Limb (tissue), 2 donors: ENCODE measurements around the gene TCF19.

Experiments used
- DNase-seq, 2 donors: peaks; one replicate each; pipeline ENCODE4 v3.0.0-alpha.2; 2016; ENCODE audit errors: extremely low spot score in 2 of 2

Gene TCF19

DNA sequence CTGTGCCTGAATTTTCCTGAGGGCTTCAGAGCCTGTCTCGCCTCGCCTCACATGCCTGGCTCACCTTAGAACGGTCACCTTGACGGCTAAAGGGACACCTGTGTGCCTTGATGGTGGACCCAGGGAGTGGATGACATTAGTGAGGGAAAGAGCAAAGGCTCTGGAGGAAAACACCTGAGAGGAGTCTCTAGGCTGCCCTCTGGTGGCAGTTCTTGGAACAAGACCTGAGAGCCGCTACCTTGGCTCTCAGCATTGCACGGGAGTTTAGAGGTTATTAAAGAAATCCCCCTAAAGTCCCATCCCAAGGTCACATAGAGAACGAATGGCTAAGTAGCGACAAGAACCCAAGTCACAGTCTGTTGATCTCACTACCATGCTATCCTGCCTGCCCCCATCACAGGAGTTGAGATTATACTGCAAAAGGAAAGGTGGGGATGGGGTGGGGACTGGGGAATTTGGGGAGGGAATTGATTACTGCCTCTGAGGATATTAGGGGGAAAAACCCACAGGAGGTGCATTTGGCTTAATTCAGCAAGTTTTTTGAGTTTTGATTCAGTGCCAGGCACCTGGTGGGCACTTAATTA, 30.2 kb upstream of the TCF19 start:
- peak in 1 of 2 donors; percentile 69 for DNase-seq

DNA sequence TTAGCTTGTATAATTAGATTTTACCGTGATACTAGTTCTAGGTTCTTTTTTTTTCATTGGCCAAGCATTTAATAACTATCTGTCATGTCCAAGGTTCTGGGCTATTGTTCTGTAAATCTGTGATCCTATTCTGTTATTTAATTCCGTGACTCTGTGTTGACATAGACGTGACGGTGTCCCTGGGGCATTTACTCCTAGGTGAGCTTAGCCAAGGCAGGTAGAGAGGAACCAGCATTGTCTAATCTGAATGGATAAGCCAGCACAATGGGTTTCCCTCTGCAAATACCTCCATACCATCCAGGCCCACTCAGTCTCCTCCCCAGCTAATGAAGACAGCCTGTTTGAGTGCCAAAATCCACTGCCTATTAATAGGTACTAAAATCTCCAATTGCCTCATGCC, 29.3 kb upstream of the TCF19 start:
- DNase-seq, result no peak

DNA sequence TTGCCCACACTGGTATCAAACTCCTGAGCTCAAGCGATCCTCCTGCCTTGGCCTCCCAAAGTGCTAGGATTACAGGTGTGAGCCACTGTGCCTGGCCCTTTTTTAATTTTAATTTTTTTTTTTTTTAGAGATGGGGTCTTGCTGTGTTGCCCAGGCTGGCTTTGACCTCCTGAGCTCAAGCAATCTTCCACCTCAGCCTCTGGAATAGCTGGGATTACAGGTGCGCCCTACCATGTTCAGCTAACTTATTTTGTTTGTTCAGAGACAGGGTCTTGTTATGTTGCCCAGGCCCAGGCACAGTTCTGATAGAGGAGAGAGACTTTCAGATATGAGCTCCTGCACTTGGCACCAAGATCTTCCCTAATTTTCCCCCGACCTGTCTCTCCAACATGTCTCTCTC, 27.6 kb upstream of the TCF19 start:
- no peak for DNase-seq

DNA sequence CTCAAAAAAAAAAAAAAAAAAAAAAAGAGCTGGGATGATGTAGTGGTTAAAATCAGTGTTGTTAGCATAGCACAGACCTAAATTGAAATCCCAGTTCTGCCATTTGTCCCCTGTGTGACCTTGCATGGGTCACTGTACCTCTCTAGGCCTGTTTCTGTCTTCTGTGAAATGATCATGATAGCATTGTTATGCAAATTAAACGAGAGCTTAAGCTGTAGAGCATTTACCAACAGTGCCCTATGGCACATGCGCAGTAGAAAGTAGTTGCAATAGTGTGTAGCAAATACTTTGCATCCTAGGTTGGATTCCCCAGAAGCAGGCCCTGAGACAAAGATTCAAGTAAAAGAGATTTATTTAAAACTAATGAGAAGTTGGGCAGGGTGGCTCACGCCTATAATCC, 26.8 kb upstream of the TCF19 start:
- DNase-seq, result no peak

DNA sequence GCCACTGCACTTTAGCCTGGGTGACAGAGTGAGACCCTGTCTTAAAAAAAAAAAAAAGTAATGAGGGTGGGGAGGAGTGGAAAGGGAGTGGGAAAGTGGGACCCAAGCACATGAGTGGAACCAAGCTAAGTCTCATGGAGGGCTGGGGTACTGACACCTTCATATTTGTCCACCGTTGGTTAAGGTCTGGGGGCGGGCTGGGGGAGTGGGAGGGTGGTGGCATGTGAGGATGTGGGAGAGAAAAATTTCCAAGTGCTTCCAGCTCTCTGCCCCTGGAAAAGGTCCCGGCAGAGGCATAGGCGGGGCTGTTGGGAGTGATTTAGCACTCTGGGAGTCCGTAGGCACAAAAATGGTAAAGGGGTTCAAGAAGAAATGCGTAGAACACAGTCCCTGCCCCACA, 25.6 kb upstream of the TCF19 start:
- DNase-seq, result no peak

DNA sequence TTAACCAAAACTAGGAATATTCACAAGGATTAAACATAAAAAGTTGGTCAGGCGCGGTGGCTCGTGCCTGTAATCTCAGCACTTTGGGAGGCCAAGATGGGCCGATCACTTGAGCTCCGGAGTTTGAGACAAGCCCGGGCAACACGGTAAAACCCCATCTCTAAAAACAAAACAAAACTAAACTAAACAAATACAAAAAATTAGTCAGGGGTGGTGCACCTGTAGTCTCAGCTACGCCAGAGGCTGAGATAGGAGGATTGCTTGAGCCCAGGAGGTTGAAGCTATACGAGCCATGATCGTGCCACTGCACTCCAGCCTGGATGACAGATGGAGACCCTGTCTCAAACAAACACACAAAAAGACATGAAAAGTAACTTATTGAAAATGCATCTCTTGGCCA, 22.7 kb upstream of the TCF19 start:
- no peak for DNase-seq

DNA sequence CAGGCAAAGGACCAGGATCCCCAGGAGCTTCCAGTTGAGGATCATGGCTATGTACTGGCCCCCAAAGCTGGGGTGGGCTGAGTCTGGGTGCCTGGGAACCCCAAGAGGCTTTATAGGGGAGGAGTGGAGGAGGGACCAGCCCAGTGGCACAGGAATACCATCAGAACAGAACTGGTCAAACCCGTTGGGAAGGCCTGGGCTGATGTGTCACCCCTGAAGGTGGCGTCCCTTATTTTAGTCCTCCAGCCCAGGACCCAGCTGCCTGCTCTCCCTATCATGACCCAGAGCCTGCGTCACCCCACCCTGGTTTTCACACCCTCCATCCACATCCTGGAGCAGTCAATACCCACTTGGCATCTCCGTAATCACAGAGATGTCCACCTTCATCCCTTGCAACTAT, 19.4 kb upstream of the TCF19 start, which contains the start of gene PSORS1C2:
TSS of gene PSORS1C2 (minus strand) at position 85 of the 400 bp plus-strand sequence. CDS start at position 45, 40 bp downstream.
- no peak for DNase-seq

DNA sequence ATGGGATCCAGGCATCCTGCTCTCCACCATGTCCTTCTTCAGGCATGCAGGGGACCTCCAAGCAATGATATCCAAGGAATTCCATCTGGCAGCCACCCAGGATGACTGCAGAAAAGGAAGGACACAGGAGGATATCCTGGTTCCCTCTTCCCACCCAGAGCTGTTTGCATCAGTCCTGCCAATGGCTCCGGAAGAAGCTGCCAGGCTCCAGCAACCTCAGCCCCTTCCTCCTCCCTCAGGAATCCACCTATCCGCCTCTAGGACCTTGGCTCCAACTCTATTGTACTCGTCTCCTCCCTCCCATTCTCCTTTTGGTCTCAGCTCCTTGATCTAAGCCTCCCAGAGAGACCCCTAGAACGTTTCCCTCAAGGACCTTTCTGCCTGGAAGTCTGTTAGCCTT, 18.8 kb upstream of the TCF19 start:
- no peak for DNase-seq

DNA sequence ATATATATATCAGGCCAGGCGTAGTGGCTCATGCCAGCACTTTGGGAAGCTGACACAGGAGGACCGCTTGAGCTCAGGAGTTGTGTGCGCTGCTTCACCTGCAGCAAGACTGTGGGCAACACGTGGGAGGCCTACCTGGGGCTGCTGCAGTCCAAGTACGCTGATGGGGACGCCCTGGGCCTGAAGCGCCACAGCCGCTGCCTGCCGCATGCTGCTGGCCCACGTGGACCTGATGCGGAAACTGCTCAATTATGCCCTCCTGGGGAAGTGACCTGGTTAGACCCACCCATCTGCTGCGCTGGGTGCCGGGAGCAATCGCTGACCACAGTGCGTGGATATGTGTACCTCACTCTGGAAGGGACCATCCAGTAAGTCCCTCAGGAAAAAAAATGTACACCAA, 17.7 kb upstream of the TCF19 start:
- DNase-seq, result no peak

DNA sequence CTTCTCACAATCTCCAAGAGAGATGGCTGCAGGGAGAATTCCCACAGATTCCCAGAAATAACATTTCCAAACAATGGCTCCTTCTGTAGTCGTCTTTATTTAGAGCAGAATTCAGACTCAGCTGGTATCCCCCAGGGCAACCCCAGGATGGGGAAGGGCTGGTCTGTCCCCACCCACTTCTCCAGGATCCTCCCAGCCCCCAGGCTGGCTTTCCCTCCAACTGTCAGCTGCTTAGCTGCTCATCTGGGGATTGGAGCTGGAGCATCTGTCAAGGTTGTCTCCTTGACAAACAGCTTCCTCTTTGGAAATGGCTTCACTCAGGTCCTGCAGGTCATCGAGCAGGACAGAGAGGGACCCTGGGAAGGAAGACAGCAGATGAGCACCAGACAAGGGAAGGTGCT, 16.0 kb upstream of the TCF19 start:
- DNase-seq, result no peak

DNA sequence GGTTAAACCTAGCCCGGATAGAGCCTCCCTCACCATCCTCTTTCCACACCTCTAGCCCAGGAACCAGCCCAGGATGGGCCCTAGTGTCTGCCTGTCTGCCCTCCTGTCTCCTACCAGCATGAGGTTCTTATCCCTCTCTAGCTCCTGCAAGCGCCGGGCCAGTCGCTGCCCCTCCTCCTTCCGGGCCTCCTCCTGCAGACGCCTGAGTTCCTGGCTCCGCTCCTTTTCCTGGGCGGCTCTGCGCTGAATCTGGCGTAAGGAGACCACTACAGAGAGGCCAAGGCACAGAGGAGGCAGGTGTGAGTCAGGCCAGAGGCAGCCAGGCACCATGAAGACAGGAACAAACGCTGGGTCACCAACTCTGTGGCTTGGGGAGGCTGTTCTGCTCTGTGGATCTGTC, 15.2 kb upstream of the TCF19 start:
- DNase-seq, result no peak

DNA sequence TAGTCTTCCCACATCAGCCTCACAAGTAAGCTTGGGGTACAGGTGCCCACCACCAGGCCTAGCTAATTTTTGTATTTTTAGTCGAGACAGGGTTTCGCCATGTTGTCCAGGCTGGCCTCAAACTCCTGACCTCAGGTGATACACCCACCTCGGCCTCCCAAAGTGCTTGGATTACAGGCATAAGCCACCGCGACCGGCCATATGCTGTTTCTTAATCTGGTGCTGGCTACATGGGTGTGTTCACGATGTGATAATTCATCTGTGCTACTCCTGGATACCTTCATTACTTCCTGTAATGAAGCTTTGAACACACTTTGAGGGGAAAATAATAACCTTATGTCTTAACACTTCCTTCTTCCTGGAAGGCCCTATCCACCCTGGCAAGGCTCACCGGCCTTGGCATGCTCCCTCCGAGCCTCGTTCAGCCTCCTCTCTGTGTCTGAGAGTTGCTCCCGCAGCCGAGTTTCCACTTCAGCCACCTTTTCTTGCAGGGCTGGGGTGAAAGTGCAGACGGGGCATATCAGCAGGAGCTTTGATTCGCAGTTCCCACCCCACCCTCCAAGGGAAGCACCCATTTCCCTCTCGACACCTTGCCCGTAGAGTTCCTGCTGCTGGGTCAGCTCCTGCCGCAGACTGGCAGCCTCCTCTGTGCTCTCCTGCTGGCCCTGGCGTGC, 14.0 kb upstream of the TCF19 start:
- no peak for DNase-seq

DNA sequence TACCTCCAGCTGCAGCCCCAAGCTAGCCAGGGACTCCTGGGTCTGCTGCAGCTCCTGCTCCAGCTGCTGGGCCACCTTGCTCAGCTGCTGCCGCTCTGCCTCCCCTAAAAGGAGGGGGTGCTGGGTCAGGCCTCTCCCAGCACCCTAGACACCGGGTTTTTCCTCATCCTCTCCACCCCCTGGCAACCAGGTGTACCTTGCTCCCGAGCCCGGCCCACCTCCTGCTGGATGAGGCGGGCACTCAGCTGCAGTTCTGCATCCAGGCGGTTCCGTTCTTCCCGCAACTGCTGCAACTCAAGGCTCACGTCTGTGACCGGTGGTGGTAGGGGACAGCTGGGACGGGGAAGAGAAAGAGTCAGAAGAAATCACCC, 13.4 kb upstream of the TCF19 start:
- no peak for DNase-seq

DNA sequence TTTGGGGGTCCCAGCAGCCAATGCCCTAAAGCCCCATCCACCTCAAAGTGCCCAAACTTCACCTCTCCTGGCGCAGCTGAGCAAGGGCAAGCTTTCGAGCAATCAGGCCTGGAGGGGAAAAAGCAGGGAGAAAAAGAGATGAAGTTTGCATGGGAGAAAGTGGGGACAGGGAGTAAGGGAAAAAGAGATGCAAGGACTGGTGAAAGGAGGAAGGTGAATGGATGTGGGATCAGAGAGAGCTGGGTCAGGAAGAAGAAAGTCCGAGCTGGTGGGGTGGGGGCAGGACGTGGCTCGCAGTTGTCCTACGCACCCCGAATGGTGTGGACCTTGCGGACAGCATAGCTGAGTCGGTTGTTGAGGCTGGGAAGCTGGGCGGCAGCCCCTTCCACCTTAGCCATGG, 13.0 kb upstream of the TCF19 start:
- DNase-seq, result no peak

DNA sequence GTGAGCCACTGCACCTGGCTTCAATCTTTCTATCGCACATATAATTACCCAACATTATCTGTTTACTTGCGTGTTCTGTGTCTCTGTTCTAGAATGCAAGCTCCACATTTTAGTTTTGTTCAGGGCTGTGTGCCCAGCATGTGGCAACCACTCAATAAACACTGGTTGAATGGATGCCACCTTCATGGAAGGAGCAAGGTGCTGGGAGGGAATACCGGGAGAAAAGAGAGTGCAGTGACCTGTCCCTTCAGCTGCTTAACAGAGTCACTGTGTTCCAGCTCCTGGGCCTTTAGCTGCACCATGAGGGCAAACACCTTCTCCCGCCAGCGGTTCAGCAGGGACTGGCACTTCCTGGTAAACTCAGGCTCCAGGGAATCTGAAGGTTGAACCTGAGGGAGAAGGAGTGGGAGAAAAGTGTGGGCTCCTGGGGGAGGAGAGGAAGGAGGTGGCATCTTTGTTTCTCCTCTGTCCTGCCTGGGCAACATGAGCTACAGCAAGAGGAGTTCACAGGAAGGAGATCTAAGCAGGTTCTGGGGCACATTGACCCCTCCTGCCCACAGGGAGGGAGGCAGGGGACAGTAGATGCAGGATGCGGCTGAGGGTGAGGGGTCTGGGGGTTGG, 8.5 kb upstream of the TCF19 start:
- DNase-seq, result no peak

DNA sequence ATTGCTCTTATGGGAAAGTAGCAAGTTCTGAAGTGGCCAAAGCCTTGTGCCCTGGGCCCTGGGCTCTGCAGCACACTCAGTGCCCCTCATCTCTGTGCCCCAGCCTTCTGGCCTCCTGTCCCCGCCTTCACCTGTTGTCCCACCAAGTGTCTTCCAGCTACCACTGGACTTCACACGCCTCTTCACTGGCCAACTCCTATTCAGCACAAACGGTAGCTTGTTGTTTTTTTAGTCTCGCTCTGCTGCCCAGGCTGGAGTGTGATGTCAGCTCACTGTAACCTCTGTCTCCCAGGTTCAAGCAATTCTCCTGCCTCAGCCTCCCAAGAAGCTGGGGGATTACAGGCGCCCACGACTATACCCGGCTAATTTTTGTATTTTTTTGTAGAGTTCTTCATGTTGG, 5.6 kb upstream of the TCF19 start:
- no peak for DNase-seq

DNA sequence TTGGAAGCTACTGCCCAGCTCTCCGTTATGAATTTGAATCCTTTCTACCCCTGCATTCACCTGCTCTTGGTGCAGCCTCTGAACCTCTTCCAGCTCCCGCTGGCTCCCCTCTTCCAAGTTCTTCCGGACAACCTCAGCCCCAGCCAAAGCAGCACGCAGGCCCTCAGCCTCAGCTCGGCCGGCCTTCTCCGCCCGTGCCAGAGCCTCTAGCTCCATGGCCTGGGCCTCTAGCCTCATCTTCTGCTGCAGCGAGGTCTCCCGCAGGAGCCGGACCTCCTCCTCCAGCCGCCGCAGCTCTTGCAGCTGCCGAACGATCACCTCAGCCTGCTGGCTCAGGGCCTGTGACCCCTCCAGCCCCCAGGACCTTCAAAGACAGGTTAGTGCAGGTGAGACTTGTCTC, 4.0 kb upstream of the TCF19 start:
- no peak for DNase-seq

DNA sequence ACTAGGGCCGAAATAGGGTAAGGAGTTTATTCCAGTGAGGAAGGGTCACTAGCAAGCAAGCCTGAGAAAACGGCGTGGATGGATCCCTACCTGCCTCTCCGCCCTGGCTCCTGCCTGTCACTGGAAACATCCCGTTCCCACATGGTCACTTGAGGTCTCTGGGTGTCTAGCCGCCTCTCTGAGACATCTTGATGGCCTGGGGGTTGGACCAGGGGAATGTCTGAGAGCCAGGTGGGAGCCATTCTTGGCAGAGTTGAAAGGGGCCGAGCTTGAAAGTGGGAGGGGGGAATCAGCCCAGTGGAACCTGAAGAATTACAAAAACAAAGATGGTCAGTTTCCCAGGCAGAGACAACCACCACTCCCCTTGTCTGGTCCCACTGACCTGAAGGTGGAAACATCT, 1.7 kb upstream of the TCF19 start:
- DNase-seq, result no peak

DNA sequence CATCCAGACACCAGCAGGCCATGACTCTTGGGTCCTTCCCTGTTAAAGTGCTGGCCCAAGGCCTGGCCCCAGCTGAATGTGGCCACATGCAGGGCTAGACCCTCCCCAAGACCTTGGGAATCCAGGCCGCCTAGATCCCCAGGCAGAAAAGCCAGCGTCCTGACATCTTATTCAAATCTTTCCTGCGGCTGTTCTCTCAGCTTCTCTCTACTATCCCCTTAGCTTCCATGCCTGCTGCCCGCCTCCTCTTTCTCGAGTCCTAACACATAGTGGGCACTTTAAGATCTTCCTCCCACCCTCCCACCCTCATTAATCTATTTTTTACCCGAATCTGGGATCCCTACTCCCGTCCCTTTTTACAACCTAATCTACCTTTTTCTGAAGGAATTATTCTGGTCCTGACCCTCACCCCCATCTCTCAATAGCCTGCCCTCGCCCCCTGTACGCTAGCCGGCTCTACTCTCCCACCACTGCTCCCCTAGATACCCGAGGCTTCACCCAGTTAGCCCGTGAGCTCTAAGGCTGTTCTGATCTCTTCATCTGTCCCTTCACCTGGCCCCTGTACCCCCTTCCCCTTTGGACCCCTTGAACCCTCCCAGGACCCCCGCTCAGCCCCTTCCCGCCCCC, 763 bp upstream of the TCF19 start, which contains the start of gene CCHCR1:
TSS of gene CCHCR1 (minus strand) at position 290 of the 627 bp plus-strand sequence. CDS start at position 88, 202 bp downstream.
- no peak for DNase-seq

DNA sequence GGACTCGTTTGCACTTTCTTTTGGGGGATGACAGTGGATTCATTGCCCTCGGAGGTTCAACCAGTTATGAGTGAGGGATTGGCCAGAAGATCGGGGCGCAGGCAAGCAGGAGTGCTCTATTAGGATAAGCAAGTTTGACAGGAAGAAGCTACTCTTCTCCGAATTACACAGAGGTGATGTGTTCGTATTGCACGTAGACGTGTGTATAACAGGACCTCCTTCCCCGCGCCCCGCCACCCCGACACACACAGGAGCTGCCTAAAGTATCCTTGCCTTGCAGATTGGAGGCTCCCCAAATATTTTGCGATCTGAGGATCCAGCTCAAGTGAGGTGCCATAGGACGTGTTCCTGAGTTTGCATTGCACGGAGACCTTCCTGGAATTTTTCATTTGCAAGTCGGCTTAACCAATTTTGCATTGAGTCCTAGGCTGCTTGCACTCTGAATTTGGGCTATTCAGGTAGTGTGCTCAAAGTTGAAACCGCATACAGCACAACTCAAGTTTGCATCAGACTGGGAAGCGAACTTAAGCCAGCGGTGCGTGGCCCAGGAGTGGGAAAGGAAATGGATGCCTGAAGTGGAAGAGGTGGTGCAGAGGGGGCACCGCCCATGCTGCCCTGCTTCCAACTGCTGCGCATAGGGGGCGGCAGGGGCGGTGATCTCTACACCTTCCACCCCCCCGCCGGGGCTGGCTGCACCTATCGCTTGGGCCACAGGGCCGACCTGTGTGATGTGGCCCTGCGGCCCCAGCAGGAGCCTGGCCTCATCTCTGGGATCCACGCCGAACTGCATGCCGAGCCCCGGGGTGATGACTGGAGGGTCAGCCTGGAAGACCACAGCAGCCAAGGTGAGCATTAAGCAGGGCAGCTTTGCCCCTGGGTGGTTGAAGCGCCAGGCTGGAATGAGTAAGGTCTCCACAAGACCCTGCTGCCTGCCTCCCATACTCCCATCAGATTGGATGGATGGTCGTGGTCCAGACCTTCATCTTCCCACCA, 770 bp downstream of the TCF19 start:
- DNase-seq, result no peak
